ENCODE data around the gene KIAA1755. TPM values are rescaled to one million over a fixed set of nuclear protein-coding genes. Genes with fewer than 3 reads are reported as not detected.

The KIAA1755 gene
- total and polyA plus RNA-seq, 10 of the 15 experiments (the other 5 are each of a cell fraction or from before 2014, with no cell fraction given) = not detected

- ChIA-PET RAD21 (ENCODE audit: unreplicated experiment) (interaction anchor here (1.0 to 5.1 kb wide), 6 partner anchors 9 to 104 kb away, joined by 3 to 59 read pairs (median 3); no protein-coding TSS in a partner anchor), SMC1A (ENCODE audit: uncharacterized antibody, unreplicated experiment) (interaction anchor here (0.7 to 10.1 kb wide), 7 partner anchors 10 to 103 kb away, joined by 3 to 117 read pairs (median 5); no protein-coding TSS in a partner anchor), CTCF (interaction anchor here (0.6 to 6.5 kb wide), 8 partner anchors 10 to 1122 kb away, joined by 3 to 103 read pairs (median 7); no protein-coding TSS in a partner anchor), POLR2A (interaction anchor here (1.4 to 1.6 kb wide), 2 partner anchors 10 to 86 kb away, joined by 4 read pairs; no protein-coding TSS in a partner anchor)
- no peak overlapping the region for H3K27ac ChIP-seq (ENCODE audit: control insufficient read depth, insufficient read depth)
- H4K20me1 ChIP-seq (ENCODE audit: control insufficient read depth, insufficient read depth) = no peaks in the 10 kb centered on the region
- no peak overlapping the region for H3K4me3 ChIP-seq
- no peaks in the 10 kb centered on the region for H3K36me3 ChIP-seq (ENCODE audit: control insufficient read depth in 2 of 2, insufficient read depth in 2 of 2, low read length in 1 of 2)
- WGBS (ENCODE audit: insufficient coverage, insufficient replicate concordance, low lambda C conversion rate, missing lambda C conversion rate) = 89% methylated on average over 14 of the region's 14 CpGs
- DNase-seq (ENCODE audit: low read depth, low spot score) (no peak), FAIRE-seq (no peak), ATAC-seq (no peak)
- intact Hi-C loops (cut with micrococcal nuclease; ENCODE audit: unreplicated experiment) (no loop called here), in situ Hi-C loops (cut with MboI) (loop anchor here (25.0 kb wide), 1 partner anchor 99 kb away; no protein-coding TSS in a partner anchor)
- no peak overlapping the region for H3K9ac ChIP-seq (ENCODE audit: control insufficient read depth, insufficient read depth, low read length)
- no peaks in the 10 kb centered on the region for H3K79me2 ChIP-seq (ENCODE audit: control insufficient read depth, insufficient read depth, low read length)
- H3K9me3 ChIP-seq (replicated peaks; ENCODE audit: control insufficient read depth, insufficient read depth, low read length) = no peaks in the 10 kb centered on the region
- no peaks in the 10 kb centered on the region for H3K27me3 ChIP-seq (replicated peaks in 1 of 2; ENCODE audit: control insufficient read depth in 2 of 2, insufficient read depth in 2 of 2, low read length in 1 of 2)
- no peak overlapping the region for H3K4me2 ChIP-seq (ENCODE audit: control insufficient read depth, insufficient read depth)
- H3K4me1 ChIP-seq (ENCODE audit: control insufficient read depth, insufficient read depth, low read length) = peaks cover 4% of the 10 kb centered on the region; the same call in 1 of the 2 replicates
- H2AFZ ChIP-seq (ENCODE audit: control insufficient read depth, low read depth, low read length) = no peak overlapping the region
- TF ChIP-seq HCFC1 (IDR thresholded peaks at IDR 0.05; ENCODE audit: low read length) (no peak), RAD21 (IDR thresholded peaks at IDR 0.05; ENCODE audit: insufficient read depth, low read depth, low read length) (no peak), KDM1A (IDR thresholded peaks at IDR 0.05; ENCODE audit: borderline replicate concordance) (no peak), GATAD2B (conservative IDR thresholded peaks at IDR 0.05; ENCODE audit: low read depth) (no peak)
- no TSS peak for BruUV-seq (replicated peaks)
Measured at GRCh38 chr20:38161412-38161774, 99.1 kb downstream of the KIAA1755 start.

Other genes starting within 250 kb of the KIAA1755 start
- gene TTI1, start 227.3 kb downstream of the KIAA1755 start, total RNA-seq (2014; rRNA removed) = 24.1 and 26.9 TPM in 2 replicates
- 25.2 and 26.7 TPM in 2 replicates for gene TTI1, start 227.3 kb downstream of the KIAA1755 start, total RNA-seq (2014; rRNA removed; fragmentation: Illumina TruSeq; extraction: Trizol)
- gene TTI1, start 227.3 kb downstream of the KIAA1755 start, total RNA-seq (2021) = 25.6 and 27.2 TPM in 2 replicates
- 23.1 and 24.0 TPM in 2 replicates for gene TTI1, start 227.3 kb downstream of the KIAA1755 start, polyA plus RNA-seq (2011; rRNA removed)
- 22.2 and 25.8 TPM in 2 replicates for gene TTI1, start 227.3 kb downstream of the KIAA1755 start, polyA plus RNA-seq (2014; fragmentation: Illumina TruSeq; extraction: Trizol)
- gene TTI1, start 227.3 kb downstream of the KIAA1755 start, polyA plus RNA-seq (2014; fragmentation: Nextera tagmentation; extraction: Ambion mirVana) = 1 to 10 TPM; 5.3 to 5.5 TPM
- gene TTI1, start 227.3 kb downstream of the KIAA1755 start, polyA plus RNA-seq (2014; rRNA removed) = 18.1 and 19.8 TPM in 2 replicates
- gene TTI1, start 227.3 kb downstream of the KIAA1755 start, polyA plus RNA-seq (2016; fragmentation: Nextera tagmentation; extraction: Ambion mirVana) = 10 to 100 TPM; 39.8 to 44.6 TPM
- 29.7 and 33.6 TPM in 2 replicates for gene RPRD1B, start 227.0 kb downstream of the KIAA1755 start, total RNA-seq (2014; rRNA removed)
- 18.0 and 18.2 TPM in 2 replicates for gene RPRD1B, start 227.0 kb downstream of the KIAA1755 start, total RNA-seq (2014; rRNA removed; fragmentation: Illumina TruSeq; extraction: Trizol)
- 30.1 and 30.5 TPM in 2 replicates for gene RPRD1B, start 227.0 kb downstream of the KIAA1755 start, total RNA-seq (2021)
- gene RPRD1B, start 227.0 kb downstream of the KIAA1755 start, polyA plus RNA-seq (2011; rRNA removed) = 37.1 and 44.4 TPM in 2 replicates
- 40.2 and 50.9 TPM in 2 replicates for gene RPRD1B, start 227.0 kb downstream of the KIAA1755 start, polyA plus RNA-seq (2014; fragmentation: Illumina TruSeq; extraction: Trizol)
- 10 to 100 TPM in 1 of 2 experiments, 1 to 10 TPM in 1; 5.2 to 10.7 TPM for gene RPRD1B, start 227.0 kb downstream of the KIAA1755 start, polyA plus RNA-seq (2014; fragmentation: Nextera tagmentation; extraction: Ambion mirVana)
- 29.6 and 29.7 TPM in 2 replicates for gene RPRD1B, start 227.0 kb downstream of the KIAA1755 start, polyA plus RNA-seq (2014; rRNA removed)
- gene RPRD1B, start 227.0 kb downstream of the KIAA1755 start, polyA plus RNA-seq (2016; fragmentation: Nextera tagmentation; extraction: Ambion mirVana) = 10 to 100 TPM; 30.3 to 30.4 TPM
- gene TGM2, start 95.5 kb downstream of the KIAA1755 start, total RNA-seq (2014; rRNA removed) = 0.85 and 0.87 TPM in 2 replicates
- gene TGM2, start 95.5 kb downstream of the KIAA1755 start, total RNA-seq (2014; rRNA removed; fragmentation: Illumina TruSeq; extraction: Trizol) = 0.45 and 0.51 TPM in 2 replicates
- 1.2 and 1.8 TPM in 2 replicates for gene TGM2, start 95.5 kb downstream of the KIAA1755 start, total RNA-seq (2021)
- 0.85 and 1.9 TPM in 2 replicates for gene TGM2, start 95.5 kb downstream of the KIAA1755 start, polyA plus RNA-seq (2011; rRNA removed)
- gene TGM2, start 95.5 kb downstream of the KIAA1755 start, polyA plus RNA-seq (2014; fragmentation: Illumina TruSeq; extraction: Trizol) = 0.30 and 0.54 TPM in 2 replicates
- gene TGM2, start 95.5 kb downstream of the KIAA1755 start, polyA plus RNA-seq (2014; fragmentation: Nextera tagmentation; extraction: Ambion mirVana) = under 1 TPM; 0.11 to 0.16 TPM
- gene TGM2, start 95.5 kb downstream of the KIAA1755 start, polyA plus RNA-seq (2014; rRNA removed) = 0.68 and 1.1 TPM in 2 replicates
- under 1 TPM; 0.25 to 0.47 TPM for gene TGM2, start 95.5 kb downstream of the KIAA1755 start, polyA plus RNA-seq (2016; fragmentation: Nextera tagmentation; extraction: Ambion mirVana)
- gene BPI, start 43.4 kb upstream of the KIAA1755 start, total RNA-seq (2014; rRNA removed) = not detected in 2 replicates
- not detected in 2 replicates for gene BPI, start 43.4 kb upstream of the KIAA1755 start, total RNA-seq (2014; rRNA removed; fragmentation: Illumina TruSeq; extraction: Trizol)
- not detected in 2 replicates for gene BPI, start 43.4 kb upstream of the KIAA1755 start, total RNA-seq (2021)
- gene BPI, start 43.4 kb upstream of the KIAA1755 start, polyA plus RNA-seq (2011; rRNA removed) = not detected in 2 replicates
- gene BPI, start 43.4 kb upstream of the KIAA1755 start, polyA plus RNA-seq (2014; fragmentation: Illumina TruSeq; extraction: Trizol) = not detected in 2 replicates
- gene BPI, start 43.4 kb upstream of the KIAA1755 start, polyA plus RNA-seq (2014; fragmentation: Nextera tagmentation; extraction: Ambion mirVana) = not detected
- not detected in 2 replicates for gene BPI, start 43.4 kb upstream of the KIAA1755 start, polyA plus RNA-seq (2014; rRNA removed)
- gene BPI, start 43.4 kb upstream of the KIAA1755 start, polyA plus RNA-seq (2016; fragmentation: Nextera tagmentation; extraction: Ambion mirVana) = not detected
- not detected in 2 replicates for gene LBP, start 85.7 kb upstream of the KIAA1755 start, total RNA-seq (2014; rRNA removed)
- not detected in 2 replicates for gene LBP, start 85.7 kb upstream of the KIAA1755 start, total RNA-seq (2014; rRNA removed; fragmentation: Illumina TruSeq; extraction: Trizol)
- gene LBP, start 85.7 kb upstream of the KIAA1755 start, total RNA-seq (2021) = 0.10 and 0.16 TPM in 2 replicates
- 0.04 TPM in 1 of 2 replicates, not detected in the other for gene LBP, start 85.7 kb upstream of the KIAA1755 start, polyA plus RNA-seq (2011; rRNA removed)
- not detected in 2 replicates for gene LBP, start 85.7 kb upstream of the KIAA1755 start, polyA plus RNA-seq (2014; fragmentation: Illumina TruSeq; extraction: Trizol)
- gene LBP, start 85.7 kb upstream of the KIAA1755 start, polyA plus RNA-seq (2014; fragmentation: Nextera tagmentation; extraction: Ambion mirVana) = not detected
- gene LBP, start 85.7 kb upstream of the KIAA1755 start, polyA plus RNA-seq (2014; rRNA removed) = not detected in 2 replicates
- gene LBP, start 85.7 kb upstream of the KIAA1755 start, polyA plus RNA-seq (2016; fragmentation: Nextera tagmentation; extraction: Ambion mirVana) = not detected
- 22.9 and 24.4 TPM in 2 replicates for gene SNHG17, start 174.6 kb upstream of the KIAA1755 start, total RNA-seq (2014; rRNA removed)
- 22.9 and 23.9 TPM in 2 replicates for gene SNHG17, start 174.6 kb upstream of the KIAA1755 start, total RNA-seq (2014; rRNA removed; fragmentation: Illumina TruSeq; extraction: Trizol)
- 50.3 and 63.0 TPM in 2 replicates for gene SNHG17, start 174.6 kb upstream of the KIAA1755 start, total RNA-seq (2021)
- gene SNHG17, start 174.6 kb upstream of the KIAA1755 start, polyA plus RNA-seq (2011; rRNA removed) = 23.5 and 33.9 TPM in 2 replicates
- 15.3 and 20.8 TPM in 2 replicates for gene SNHG17, start 174.6 kb upstream of the KIAA1755 start, polyA plus RNA-seq (2014; fragmentation: Illumina TruSeq; extraction: Trizol)
- gene SNHG17, start 174.6 kb upstream of the KIAA1755 start, polyA plus RNA-seq (2014; fragmentation: Nextera tagmentation; extraction: Ambion mirVana) = 10 to 100 TPM; 25.6 to 33.9 TPM
- 62.2 and 69.4 TPM in 2 replicates for gene SNHG17, start 174.6 kb upstream of the KIAA1755 start, polyA plus RNA-seq (2014; rRNA removed)
- gene SNHG17, start 174.6 kb upstream of the KIAA1755 start, polyA plus RNA-seq (2016; fragmentation: Nextera tagmentation; extraction: Ambion mirVana) = 10 to 100 TPM; 45.8 to 47.3 TPM
- 17.9 and 20.8 TPM in 2 replicates for gene RALGAPB, start 212.1 kb upstream of the KIAA1755 start, total RNA-seq (2014; rRNA removed)
- 17.3 and 17.6 TPM in 2 replicates for gene RALGAPB, start 212.1 kb upstream of the KIAA1755 start, total RNA-seq (2014; rRNA removed; fragmentation: Illumina TruSeq; extraction: Trizol)
- gene RALGAPB, start 212.1 kb upstream of the KIAA1755 start, total RNA-seq (2021) = 19.6 and 21.4 TPM in 2 replicates
- gene RALGAPB, start 212.1 kb upstream of the KIAA1755 start, polyA plus RNA-seq (2011; rRNA removed) = 18.1 and 19.4 TPM in 2 replicates
- 23.2 and 30.7 TPM in 2 replicates for gene RALGAPB, start 212.1 kb upstream of the KIAA1755 start, polyA plus RNA-seq (2014; fragmentation: Illumina TruSeq; extraction: Trizol)
- gene RALGAPB, start 212.1 kb upstream of the KIAA1755 start, polyA plus RNA-seq (2014; fragmentation: Nextera tagmentation; extraction: Ambion mirVana) = 1 to 10 TPM; 3.7 to 4.2 TPM
- gene RALGAPB, start 212.1 kb upstream of the KIAA1755 start, polyA plus RNA-seq (2014; rRNA removed) = 13.6 and 14.9 TPM in 2 replicates
- 10 to 100 TPM; 11.5 to 11.7 TPM for gene RALGAPB, start 212.1 kb upstream of the KIAA1755 start, polyA plus RNA-seq (2016; fragmentation: Nextera tagmentation; extraction: Ambion mirVana)

All from GM12878 (cell line).